ENCODE measurements around the gene NRG3.

The NRG3 gene

GRCh38 chr10:82267960-82268359, 393.0 kb downstream of the NRG3 start:
- DNase-seq (ENCODE audit: extremely low spot score) = no peak
- ChIA-PET CTCF (interaction anchor here (0.8 kb wide), 1 partner anchor 11 kb away, joined by 3 read pairs; no protein-coding TSS in a partner anchor), POLR2A (no interaction called here)
- no peak for TF ChIP-seq CTCF (IDR thresholded peaks at IDR 0.05; ENCODE audit: control extremely low read depth, extremely low read depth, low read depth, missing control alignments)

GRCh38 chr10:82277591-82277990, 402.6 kb downstream of the NRG3 start:
- POLR2A ChIA-PET = no interaction called here
- CTCF ChIA-PET = interaction anchor here (1.2 to 1.3 kb wide), 2 partner anchors 8 to 20 kb away, joined by 3 to 5 read pairs; no protein-coding TSS in a partner anchor
- no peak for DNase-seq (ENCODE audit: extremely low spot score)
- TF ChIP-seq CTCF (IDR thresholded peaks at IDR 0.05; ENCODE audit: control extremely low read depth, extremely low read depth, low read depth, missing control alignments) = no peak

GRCh38 chr10:82278401-82279182, 403.6 kb downstream of the NRG3 start:
- POLR2A ChIA-PET = no interaction called here
- TF ChIP-seq CTCF (IDR thresholded peaks at IDR 0.05; ENCODE audit: control extremely low read depth, extremely low read depth, low read depth, missing control alignments) = no peak

GRCh38 chr10:82282782-82283456, 407.9 kb downstream of the NRG3 start:
- DNase-seq (ENCODE audit: extremely low spot score) = no peak
- POLR2A ChIA-PET = no interaction called here
- CTCF ChIA-PET = interaction anchor here (1.5 kb wide), 1 partner anchor 12 kb away, joined by 4 read pairs; no protein-coding TSS in a partner anchor
- no peak for TF ChIP-seq CTCF (IDR thresholded peaks at IDR 0.05; ENCODE audit: control extremely low read depth, extremely low read depth, low read depth, missing control alignments)

More at GRCh38 chr10:82278401-82279182, 403.6 kb downstream of the NRG3 start:
- no peak for DNase-seq (ENCODE audit: extremely low spot score)
- CTCF ChIA-PET = interaction anchor here (1.0 to 1.4 kb wide), 4 partner anchors 9 to 103 kb away, joined by 3 to 5 read pairs (median 4); no protein-coding TSS in a partner anchor

- POLR2A ChIA-PET = no interaction called here
These were observed 409.2 kb downstream of the NRG3 start for GRCh38 chr10:82284180-82284579.

More at GRCh38 chr10:82284180-82284579, 409.2 kb downstream of the NRG3 start:
- CTCF ChIA-PET = interaction anchor here (1.5 kb wide), 1 partner anchor 11 kb away, joined by 4 read pairs; no protein-coding TSS in a partner anchor
- TF ChIP-seq CTCF (IDR thresholded peaks at IDR 0.05; ENCODE audit: control extremely low read depth, extremely low read depth, low read depth, missing control alignments) = no peak
- DNase-seq (ENCODE audit: extremely low spot score) = no peak

Measured in GM10248 (cell line).